Fibroblast of lung (primary cell): ENCODE data around the gene SLC2A8. TPM values are rescaled to one million over a fixed set of nuclear protein-coding genes. Genes with fewer than 3 reads are reported as not detected.

Experiments used
- DNase-seq, 2 donors: peaks; one replicate each; pipeline versions ENCODE4 v3.0.0 to v3.0.0-alpha.2; 2010; ENCODE audit warnings: low read depth in 2 of 2
- H2AFZ ChIP-seq: 2 replicates; pipeline ENCODE4 v1.5.1; 2012; ENCODE audit warnings: low read length, control low read depth, inconsistent platforms
- H3K27ac ChIP-seq: 2 replicates; pipeline ENCODE4 v1.5.1; 2011; ENCODE audit warnings: low read length, control low read depth; ENCODE audit not compliant: insufficient read depth
- H3K27me3 ChIP-seq: 2 replicates; pipeline ENCODE4 v1.5.1; 2011; ENCODE audit warnings: mild to moderate bottlenecking, low read length; ENCODE audit not compliant: control insufficient read depth, insufficient read depth
- H3K36me3 ChIP-seq: 2 replicates; pipeline ENCODE4 v1.5.1; 2011; ENCODE audit warnings: low read length; ENCODE audit not compliant: control insufficient read depth, insufficient read depth
- H3K4me1 ChIP-seq: 2 replicates; pipeline ENCODE4 v1.5.1; 2011; ENCODE audit warnings: low read length; ENCODE audit not compliant: control insufficient read depth, insufficient read depth; ENCODE audit errors: extremely low read depth
- H3K4me2 ChIP-seq: 2 replicates; pipeline ENCODE4 v1.5.1; 2011; ENCODE audit warnings: low read length, control low read depth; ENCODE audit not compliant: insufficient read depth; ENCODE audit errors: extremely low read depth
- H3K4me3 ChIP-seq, 4 experiments: fragments of 200-600 bp in 1 of 4; sonication (generic) in 1 of 4; replicated peaks in 1 of 4; 2 replicates each; pipeline ENCODE4 v1.5.1; 2011 to 2016; ENCODE audit warnings: low read length in 4 of 4, low read depth in 3 of 4, mild to moderate bottlenecking in 3 of 4, control low read depth in 2 of 4, inconsistent platforms in 1 of 4, mixed read lengths in 1 of 4; ENCODE audit not compliant: insufficient read depth in 1 of 4; ENCODE audit errors: control extremely low read depth in 1 of 4
- H3K79me2 ChIP-seq: 2 replicates; pipeline ENCODE4 v1.5.1; 2012; ENCODE audit warnings: mild to moderate bottlenecking, low read length, inconsistent platforms; ENCODE audit not compliant: control insufficient read depth, insufficient read depth
- H3K9ac ChIP-seq: 2 replicates; pipeline ENCODE4 v1.5.1; 2011; ENCODE audit warnings: mild to moderate bottlenecking, low read length, control low read depth; ENCODE audit not compliant: insufficient read depth
- H3K9me3 ChIP-seq: 2 replicates; pipeline ENCODE4 v1.5.1; 2012; ENCODE audit warnings: low read depth, low read length; ENCODE audit not compliant: control insufficient read depth, insufficient read depth
- H4K20me1 ChIP-seq: 2 replicates; pipeline ENCODE4 v1.5.1; 2011; ENCODE audit warnings: low read length; ENCODE audit not compliant: control insufficient read depth, insufficient read depth; ENCODE audit errors: extremely low read depth
- CTCF ChIP-seq, 2 donors: IDR thresholded peaks in 1 of 2; conservative IDR thresholded peaks in 1 of 2; 1 replicate in 1 of 2; 2 replicates in 1 of 2; pipeline ENCODE4 v1.5.1; 2011 to 2012; ENCODE audit warnings: low read length in 2 of 2, control low read depth in 1 of 2, inconsistent platforms in 1 of 2, low read depth in 1 of 2, mild to moderate bottlenecking in 1 of 2
- EZH2 ChIP-seq: IDR thresholded peaks from 2 replicates; pipeline ENCODE4 v1.5.1; 2012; ENCODE audit warnings: low read length, control low read depth, mild to moderate bottlenecking; ENCODE audit errors: missing control alignments
- polyA plus RNA-seq, 2 donors: library from polyadenylated mRNA; depleted of rRNA in 1 of 2; stranded (reverse) in 1 of 2; unstranded in 1 of 2; fragments of >200 nt; gene quantifications; 2 replicates each; pipeline ENCODE4 v1.2.1, GENCODE V29; 2011 to 2012; ENCODE audit warnings: missing spikeins in 1 of 2
- total RNA-seq: library from RNA; depleted of rRNA; stranded (reverse); fragments of >200 nt; gene quantifications from 2 replicates; pipeline ENCODE4 v1.2.1, GENCODE V29; 2014

SLC2A8 gene
- total and polyA plus RNA-seq, 2 donors (not counting 1 experiment from before 2014, with no cell fraction given), result 4.6 to 11.4 TPM

DNA sequence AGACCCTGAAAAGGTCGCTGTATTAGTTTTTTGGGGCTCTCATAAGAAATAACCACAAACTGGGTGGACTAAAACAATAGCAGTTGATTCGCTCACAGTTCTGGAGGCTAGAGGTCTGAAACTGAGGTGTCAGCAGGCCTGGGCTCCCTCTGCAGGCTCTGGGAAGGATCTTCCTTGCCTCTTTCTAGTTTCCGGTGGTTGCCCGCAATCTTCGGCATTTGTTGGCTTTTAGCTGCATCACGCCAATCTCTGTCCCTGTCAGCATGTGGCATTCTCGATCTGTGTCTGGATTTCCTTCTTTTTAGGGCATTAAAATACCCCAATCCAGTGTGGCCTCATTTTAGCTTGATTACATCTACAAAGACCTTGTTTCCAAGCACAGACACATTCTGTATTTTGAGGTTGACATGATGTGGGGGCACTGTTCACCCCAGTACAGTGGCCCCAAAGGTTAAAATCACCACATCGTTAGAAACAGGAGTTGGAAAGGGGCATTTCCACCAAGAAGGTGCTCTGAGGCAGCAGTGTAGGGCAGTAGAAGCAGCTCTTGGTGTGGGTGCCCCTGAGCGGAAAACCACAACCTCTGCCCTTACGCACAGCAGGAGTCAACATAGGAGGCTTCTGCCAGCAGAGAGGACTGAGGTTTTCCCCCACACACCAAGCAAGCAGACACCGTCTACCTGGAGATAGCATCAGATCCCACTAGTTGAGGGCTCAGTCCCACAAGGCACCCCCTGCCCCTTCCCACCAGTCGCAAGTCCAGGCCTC lies 40.7 kb downstream of the SLC2A8 start:
- TF ChIP-seq CTCF (conservative IDR thresholded peaks at IDR 0.05 in 1 of 2, IDR thresholded peaks at IDR 0.05 in 1 of 2; ENCODE audit: low read depth in 1 of 2, low read length in 2 of 2), result peak in 1 of 2 donors; percentile 18
- no peak for TF ChIP-seq EZH2
- DNase-seq, result no peak
- no peaks in the 10 kb centered on the region for H3K79me2 ChIP-seq
- H4K20me1 ChIP-seq, result no peaks in the 10 kb centered on the region
- H3K27ac ChIP-seq, result no peak overlapping the region
- no peak overlapping the region for H3K4me3 ChIP-seq
- no peak overlapping the region for H3K4me2 ChIP-seq
- H3K9me3 ChIP-seq, result no peaks in the 10 kb centered on the region
- peaks cover 32% of the 10 kb centered on the region for H3K36me3 ChIP-seq
- no peak overlapping the region for H3K9ac ChIP-seq
- no peak overlapping the region for H2AFZ ChIP-seq
- no peaks in the 10 kb centered on the region for H3K27me3 ChIP-seq
- H3K4me1 ChIP-seq, result no peaks in the 10 kb centered on the region

DNA sequence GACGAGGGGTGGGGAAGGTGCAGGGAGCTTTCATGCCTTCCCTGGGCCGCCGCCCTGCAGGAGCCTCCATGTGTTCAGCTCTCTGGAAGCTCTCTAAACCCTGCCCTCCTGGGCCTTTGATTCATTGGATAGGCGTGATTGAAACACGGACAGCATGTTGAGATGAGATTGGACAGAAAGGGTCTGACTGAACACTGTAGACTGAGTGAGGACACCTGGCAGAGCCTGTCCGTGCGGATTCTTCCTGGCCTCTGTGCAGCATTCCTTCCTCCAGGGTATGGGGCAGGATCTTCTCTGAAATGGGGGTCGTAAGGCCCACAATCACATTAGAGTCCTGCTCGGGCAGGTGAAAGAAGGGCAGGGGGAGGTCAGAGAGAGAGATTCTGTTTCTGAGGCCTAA lies 41.4 kb downstream of the SLC2A8 start:
- no peak for TF ChIP-seq EZH2
- TF ChIP-seq CTCF (conservative IDR thresholded peaks at IDR 0.05 in 1 of 2, IDR thresholded peaks at IDR 0.05 in 1 of 2; ENCODE audit: low read depth in 1 of 2, low read length in 2 of 2), result no peak
- Histone ChIP-seq H2AFZ (no peak overlapping the region), H3K4me3 (no peak overlapping the region), H4K20me1 (no peaks in the 10 kb centered on the region), H3K79me2 (no peaks in the 10 kb centered on the region), H3K9me3 (no peaks in the 10 kb centered on the region), H3K27ac (no peak overlapping the region), H3K27me3 (no peaks in the 10 kb centered on the region), H3K9ac (no peak overlapping the region), H3K36me3 (peaks cover 29% of the 10 kb centered on the region), H3K4me1 (no peaks in the 10 kb centered on the region), H3K4me2 (no peak overlapping the region)
- no peak for DNase-seq

DNA sequence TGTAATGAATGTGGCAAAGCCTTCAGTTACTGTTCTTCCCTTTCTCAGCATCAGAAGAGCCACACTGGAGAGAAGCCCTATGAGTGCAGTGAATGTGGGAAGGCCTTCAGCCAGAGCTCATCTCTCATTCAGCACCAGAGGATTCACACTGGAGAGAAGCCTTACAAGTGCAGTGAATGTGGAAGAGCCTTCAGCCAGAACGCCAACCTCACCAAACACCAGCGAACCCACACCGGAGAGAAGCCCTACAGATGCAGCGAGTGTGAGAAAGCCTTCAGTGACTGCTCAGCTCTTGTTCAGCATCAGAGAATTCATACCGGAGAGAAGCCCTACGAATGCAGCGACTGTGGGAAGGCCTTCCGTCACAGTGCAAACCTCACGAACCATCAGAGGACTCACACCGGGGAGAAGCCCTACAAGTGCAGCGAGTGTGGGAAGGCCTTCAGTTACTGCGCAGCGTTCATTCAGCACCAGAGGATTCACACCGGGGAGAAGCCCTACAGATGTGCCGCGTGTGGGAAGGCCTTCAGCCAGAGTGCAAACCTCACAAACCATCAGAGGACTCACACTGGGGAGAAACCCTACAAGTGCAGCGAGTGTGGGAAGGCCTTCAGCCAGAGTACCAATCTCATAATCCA lies 47.4 kb downstream of the SLC2A8 start:
- H3K9me3 ChIP-seq, result peaks cover 4% of the 10 kb centered on the region
- no peak for DNase-seq
- H3K4me3 ChIP-seq, result no peak overlapping the region
- H3K36me3 ChIP-seq, result peaks cover 39% of the 10 kb centered on the region
- no peaks in the 10 kb centered on the region for H3K27me3 ChIP-seq
- peaks cover 14% of the 10 kb centered on the region for H3K79me2 ChIP-seq
- H4K20me1 ChIP-seq, result no peaks in the 10 kb centered on the region
- H3K4me2 ChIP-seq, result no peak overlapping the region
- H3K4me1 ChIP-seq, result peaks cover 2% of the 10 kb centered on the region
- H3K9ac ChIP-seq, result no peak overlapping the region
- H3K27ac ChIP-seq, result no peak overlapping the region
- TF ChIP-seq EZH2 (no peak), CTCF (conservative IDR thresholded peaks at IDR 0.05 in 1 of 2, IDR thresholded peaks at IDR 0.05 in 1 of 2; ENCODE audit: low read depth in 1 of 2, low read length in 2 of 2) (no peak)
- H2AFZ ChIP-seq, result no peak overlapping the region
